CD14-positive monocyte (primary cell): ENCODE results near the gene SRPX. TPM values are rescaled to one million over a fixed set of nuclear protein-coding genes. Genes with fewer than 3 reads are reported as not detected.

Experiments used
- DNase-seq, 3 donors: peaks; one replicate each; pipeline ENCODE4 v3.0.0-alpha.2; 2011 to 2022
- H2AFZ ChIP-seq: 2 replicates; pipeline ENCODE4 v1.6.0; 2012; ENCODE audit warnings: mild to moderate bottlenecking, low read depth, low read length, inconsistent platforms; ENCODE audit not compliant: insufficient read depth, poor library complexity, severe bottlenecking
- H3K27ac ChIP-seq, 2 donors: 1 replicate in 1 of 2; 2 replicates in 1 of 2; pipeline ENCODE4 v1.5.1; 2012 to 2013; ENCODE audit warnings: low read length in 2 of 2, control low read depth in 1 of 2, inconsistent platforms in 1 of 2, low read depth in 1 of 2, mild to moderate bottlenecking in 1 of 2
- H3K27me3 ChIP-seq, 2 donors: one replicate each; pipeline versions ENCODE4 v1.6.0 to v1.6.1; 2011 to 2013; ENCODE audit warnings: low read length in 2 of 2; ENCODE audit not compliant: control insufficient read depth in 2 of 2, insufficient read depth in 2 of 2
- H3K36me3 ChIP-seq, 2 donors: replicated peaks in 1 of 2; 1 replicate in 1 of 2; 2 replicates in 1 of 2; pipeline versions ENCODE4 v1.5.1 to v1.6.1; 2012 to 2013; ENCODE audit warnings: low read length in 2 of 2, control low read depth in 1 of 2, inconsistent platforms in 1 of 2, mild to moderate bottlenecking in 1 of 2; ENCODE audit not compliant: insufficient read depth in 2 of 2, control insufficient read depth in 1 of 2
- H3K4me1 ChIP-seq, 2 donors: 1 replicate in 1 of 2; 2 replicates in 1 of 2; pipeline versions ENCODE4 v1.5.1 to v1.6.1; 2012 to 2013; ENCODE audit warnings: low read length in 2 of 2, control low read depth in 1 of 2, inconsistent platforms in 1 of 2, mild to moderate bottlenecking in 1 of 2, moderate library complexity in 1 of 2; ENCODE audit not compliant: insufficient read depth in 2 of 2, control insufficient read depth in 1 of 2
- H3K4me2 ChIP-seq: replicated peaks from 2 replicates; pipeline ENCODE3; 2012; ENCODE audit warnings: low read length, moderate library complexity, mild to moderate bottlenecking; ENCODE audit not compliant: poor library complexity, severe bottlenecking; ENCODE audit errors: extremely low read depth
- H3K4me3 ChIP-seq, 3 experiments: fragments of 200-600 bp in 1 of 3; sonication (generic) in 1 of 3; replicated peaks in 1 of 3; 1 replicate in 2 of 3; 2 replicates in 1 of 3; pipeline ENCODE4 v1.5.1; 2011 to 2013; ENCODE audit warnings: low read length in 3 of 3, mild to moderate bottlenecking in 3 of 3, control low read depth in 2 of 3, low read depth in 2 of 3, inconsistent platforms in 1 of 3, moderate library complexity in 1 of 3
- H3K79me2 ChIP-seq: 2 replicates; pipeline ENCODE4 v1.6.0; 2012; ENCODE audit warnings: mild to moderate bottlenecking, control low read depth, inconsistent platforms, low read length, moderate library complexity; ENCODE audit not compliant: insufficient read depth
- H3K9ac ChIP-seq: 2 replicates; pipeline ENCODE4 v1.6.0; 2017; ENCODE audit warnings: low read length, mild to moderate bottlenecking; ENCODE audit not compliant: insufficient read depth, poor library complexity, severe bottlenecking
- H3K9me3 ChIP-seq, 2 donors: replicated peaks in 1 of 2; 1 replicate in 1 of 2; 2 replicates in 1 of 2; pipeline versions ENCODE4 v1.5.1 to v1.6.1; 2012 to 2013; ENCODE audit warnings: low read length in 2 of 2, control low read depth in 1 of 2; ENCODE audit not compliant: control insufficient read depth in 1 of 2, insufficient read depth in 1 of 2
- H4K20me1 ChIP-seq: 2 replicates; pipeline ENCODE4 v1.6.0; 2012; ENCODE audit warnings: mild to moderate bottlenecking, low read length, control low read depth, moderate library complexity; ENCODE audit not compliant: insufficient read depth
- H3K27ac Mint-ChIP-seq, 7 donors: one replicate each; pipeline ENCODE4 v1.8.0; 2020; ENCODE audit warnings: mild to moderate bottlenecking in 7 of 7, mixed read lengths in 7 of 7, moderate library complexity in 6 of 7, inconsistent platforms in 2 of 7
- H3K27me3 Mint-ChIP-seq, 3 donors: one replicate each; pipeline ENCODE4 v1.8.0; 2021 to 2022; ENCODE audit warnings: low read depth in 3 of 3, mild to moderate bottlenecking in 3 of 3, mixed read lengths in 3 of 3, moderate library complexity in 3 of 3, inconsistent platforms in 1 of 3
- H3K36me3 Mint-ChIP-seq, 2 donors: one replicate each; pipeline ENCODE4 v1.8.0; 2020; ENCODE audit warnings: mixed read lengths in 2 of 2, inconsistent platforms in 1 of 2, mild to moderate bottlenecking in 1 of 2
- H3K4me1 Mint-ChIP-seq: one replicate; pipeline ENCODE4 v1.8.0; 2020; ENCODE audit warnings: mild to moderate bottlenecking, mixed read lengths
- H3K4me3 Mint-ChIP-seq, 2 donors: one replicate each; pipeline ENCODE4 v1.8.0; 2020; ENCODE audit warnings: mild to moderate bottlenecking in 2 of 2, mixed read lengths in 2 of 2, moderate library complexity in 1 of 2
- H3K9me3 Mint-ChIP-seq, 7 donors: one replicate each; pipeline ENCODE4 v1.8.0; 2020 to 2022; ENCODE audit warnings: mixed read lengths in 7 of 7, mild to moderate bottlenecking in 6 of 7, moderate library complexity in 6 of 7, inconsistent platforms in 2 of 7
- CTCF ChIP-seq: fragments of 200-600 bp; IDR thresholded peaks from one replicate; pipeline ENCODE4 v1.8.0; 2022; ENCODE audit warnings: antibody characterized with exemption, mild to moderate bottlenecking
- WGBS: methylation state at CpG from one replicate; pipeline ENCODE4 v1.1.5; 2013; ENCODE audit warnings: missing lambda C conversion rate; ENCODE audit not compliant: insufficient coverage; 5-methylcytosine and 5-hydroxymethylcytosine counted together
- intact Hi-C, 2 donors: fragments of 100-400 bp; cut with micrococcal nuclease; formaldehyde crosslinking; loops; one replicate each; pipeline versions ENCODE4 v1.15.0 to v1.15.1; 2023
- polyA plus RNA-seq, 3 donors: library from polyadenylated mRNA; depleted of rRNA in 1 of 3; unstranded in 2 of 3; stranded (reverse) in 1 of 3; fragments of 300-500 nt in 2 of 3; fragments of >200 nt in 1 of 3; fragmentation: Illumina TruSeq in 2 of 3; gene quantifications; 1 replicate in 2 of 3; 2 replicates in 1 of 3; pipeline ENCODE4 v1.2.3, GENCODE V29; 2012 to 2021

Gene SRPX
- polyA plus RNA-seq, 3 donors = not detected

- intact Hi-C loops = no loop called here
- H3K4me1 Mint-ChIP-seq = no peaks in the 10 kb centered on the region
- no peaks in the 10 kb centered on the region for H3K36me3 ChIP-seq
- H3K9me3 ChIP-seq = no peaks in the 10 kb centered on the region
- no peak for DNase-seq
- no CpG with 5 or more reads among the region's 2 CpGs for WGBS
- peaks cover 0 to 6% (median 0%) of the 10 kb centered on the region in 7 donors for H3K9me3 Mint-ChIP-seq
- no peak overlapping the region for H3K4me2 ChIP-seq
- H3K27me3 ChIP-seq = no peaks in the 10 kb centered on the region
- H2AFZ ChIP-seq = no peak overlapping the region
- no peaks in the 10 kb centered on the region for H3K36me3 Mint-ChIP-seq
- H3K4me3 Mint-ChIP-seq = no peak overlapping the region
- H3K9ac ChIP-seq = no peak overlapping the region
- H3K4me1 ChIP-seq = no peaks in the 10 kb centered on the region
- no peaks in the 10 kb centered on the region for H4K20me1 ChIP-seq
- H3K27ac ChIP-seq = no peak overlapping the region
- H3K27ac Mint-ChIP-seq = no peak overlapping the region
- H3K79me2 ChIP-seq = no peaks in the 10 kb centered on the region
- H3K4me3 ChIP-seq = no peak overlapping the region
- peaks cover 0 to 6% (median 3%) of the 10 kb centered on the region in 3 donors for H3K27me3 Mint-ChIP-seq
- TF ChIP-seq CTCF = no peak
Measured at GRCh38 chrX:38247051-38247450, 26.4 kb upstream of the SRPX start.

- H3K27ac ChIP-seq = no peak overlapping the region
- H2AFZ ChIP-seq = no peak overlapping the region
- H3K9me3 ChIP-seq = no peaks in the 10 kb centered on the region
- H3K27me3 ChIP-seq = no peaks in the 10 kb centered on the region
- TF ChIP-seq CTCF = no peak
- DNase-seq = no peak
- Mint-ChIP-seq H3K4me3 (no peak overlapping the region), H3K27me3 (peaks cover 0 to 4% (median 0%) of the 10 kb centered on the region in 3 donors), H3K36me3 (no peaks in the 10 kb centered on the region), H3K27ac (no peak overlapping the region), H3K9me3 (peaks cover 0 to 6% (median 0%) of the 10 kb centered on the region in 7 donors), H3K4me1 (no peaks in the 10 kb centered on the region)
- no peaks in the 10 kb centered on the region for H3K79me2 ChIP-seq
- no peaks in the 10 kb centered on the region for H4K20me1 ChIP-seq
- no peaks in the 10 kb centered on the region for H3K36me3 ChIP-seq
- H3K4me2 ChIP-seq = no peak overlapping the region
- WGBS = no CpG with 5 or more reads among the region's 2 CpGs
- no peak overlapping the region for H3K4me3 ChIP-seq
- intact Hi-C loops = no loop called here
- H3K4me1 ChIP-seq = no peaks in the 10 kb centered on the region
- H3K9ac ChIP-seq = no peak overlapping the region
Measured at GRCh38 chrX:38240541-38240940, 19.9 kb upstream of the SRPX start.
